HG03139 (cell line): ENCODE measurements around the gene GSPT2.
"Not testable (repeated sequence)": the region's sequence is repeated elsewhere in the genome, so short reads cannot be mapped to it uniquely, and the experiment has no call there.

Experiments used
- ATAC-seq: cut with Tn5 transposase; IDR thresholded peaks from one replicate; pipeline ENCODE4 v1.9.1; 2021; ENCODE audit not compliant: unreplicated experiment

Gene GSPT2

DNA sequence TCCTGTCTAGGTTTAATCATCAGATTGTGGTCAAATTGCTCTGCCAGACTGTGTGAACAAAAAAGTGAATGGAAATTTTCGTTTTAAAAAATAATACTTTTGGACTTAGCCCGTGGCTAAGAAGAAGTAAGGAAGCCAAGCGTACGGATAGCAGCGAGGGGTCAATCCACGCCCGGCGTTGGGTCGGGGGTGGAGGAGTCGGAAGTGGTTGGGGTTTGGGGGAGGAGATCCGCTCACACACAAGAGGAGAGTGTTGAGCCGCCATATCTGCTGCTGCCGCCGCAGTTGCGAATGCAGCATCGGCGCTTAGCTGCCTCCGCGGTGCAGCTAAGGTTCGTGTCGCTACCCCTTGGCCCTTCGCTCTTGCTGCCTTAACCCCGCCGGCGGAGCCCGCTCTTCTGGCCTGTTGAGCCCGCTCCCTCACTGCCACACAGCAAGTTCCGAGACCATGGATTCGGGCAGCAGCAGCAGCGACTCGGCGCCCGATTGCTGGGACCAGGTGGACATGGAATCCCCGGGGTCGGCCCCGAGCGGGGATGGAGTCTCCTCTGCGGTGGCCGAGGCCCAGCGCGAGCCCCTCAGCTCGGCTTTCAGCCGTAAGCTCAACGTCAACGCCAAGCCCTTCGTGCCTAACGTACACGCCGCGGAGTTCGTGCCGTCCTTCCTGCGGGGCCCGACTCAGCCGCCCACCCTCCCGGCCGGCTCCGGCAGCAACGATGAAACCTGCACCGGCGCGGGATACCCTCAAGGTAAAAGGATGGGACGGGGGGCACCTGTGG lies at the start of gene GSPT2:
Gene GSPT2 (plus strand): TSS at position 264 of the 779 bp plus-strand sequence. CDS start 185 bp downstream, at position 449.
- ATAC-seq, result peak; percentile 96

DNA sequence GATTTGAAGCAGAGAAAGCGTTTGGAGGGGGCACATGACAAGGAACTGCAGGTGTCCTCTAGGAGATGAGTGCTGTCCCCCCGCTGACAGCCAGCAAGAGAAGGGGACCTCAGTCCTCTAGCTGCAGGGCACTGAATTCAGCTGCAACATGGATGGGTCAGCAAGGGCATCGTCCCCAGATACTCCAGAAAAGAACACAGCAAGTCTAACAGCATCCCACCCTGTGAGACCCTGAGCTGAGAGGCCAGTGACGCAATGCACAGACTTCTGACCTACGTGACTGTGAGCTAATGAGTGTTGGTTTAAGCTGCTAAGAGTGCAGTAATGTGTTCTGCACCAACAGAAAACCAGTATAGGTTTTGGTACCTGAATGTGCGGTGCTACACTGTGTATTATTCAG lies 49.0 kb upstream of the GSPT2 start:
- no peak for ATAC-seq

DNA sequence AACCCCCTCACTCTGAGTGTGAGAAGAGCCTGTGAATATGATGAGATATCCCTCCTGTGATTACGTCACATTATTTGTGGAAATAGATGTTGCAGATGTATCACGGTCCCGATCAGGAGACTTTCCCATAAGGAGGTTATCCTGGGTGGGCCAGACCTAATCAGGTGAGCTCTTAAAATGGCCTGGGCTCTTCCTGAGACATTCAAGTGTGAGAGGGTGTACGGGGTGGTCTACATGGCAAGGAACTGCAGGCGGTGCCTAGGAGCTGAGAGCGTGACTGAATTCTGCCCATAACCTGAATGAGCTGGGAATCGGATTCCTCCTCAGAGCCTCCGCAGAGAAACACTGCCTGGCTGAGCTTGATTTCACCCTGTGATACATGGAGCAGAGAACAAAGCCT lies 45.8 kb upstream of the GSPT2 start:
- no peak for ATAC-seq

DNA sequence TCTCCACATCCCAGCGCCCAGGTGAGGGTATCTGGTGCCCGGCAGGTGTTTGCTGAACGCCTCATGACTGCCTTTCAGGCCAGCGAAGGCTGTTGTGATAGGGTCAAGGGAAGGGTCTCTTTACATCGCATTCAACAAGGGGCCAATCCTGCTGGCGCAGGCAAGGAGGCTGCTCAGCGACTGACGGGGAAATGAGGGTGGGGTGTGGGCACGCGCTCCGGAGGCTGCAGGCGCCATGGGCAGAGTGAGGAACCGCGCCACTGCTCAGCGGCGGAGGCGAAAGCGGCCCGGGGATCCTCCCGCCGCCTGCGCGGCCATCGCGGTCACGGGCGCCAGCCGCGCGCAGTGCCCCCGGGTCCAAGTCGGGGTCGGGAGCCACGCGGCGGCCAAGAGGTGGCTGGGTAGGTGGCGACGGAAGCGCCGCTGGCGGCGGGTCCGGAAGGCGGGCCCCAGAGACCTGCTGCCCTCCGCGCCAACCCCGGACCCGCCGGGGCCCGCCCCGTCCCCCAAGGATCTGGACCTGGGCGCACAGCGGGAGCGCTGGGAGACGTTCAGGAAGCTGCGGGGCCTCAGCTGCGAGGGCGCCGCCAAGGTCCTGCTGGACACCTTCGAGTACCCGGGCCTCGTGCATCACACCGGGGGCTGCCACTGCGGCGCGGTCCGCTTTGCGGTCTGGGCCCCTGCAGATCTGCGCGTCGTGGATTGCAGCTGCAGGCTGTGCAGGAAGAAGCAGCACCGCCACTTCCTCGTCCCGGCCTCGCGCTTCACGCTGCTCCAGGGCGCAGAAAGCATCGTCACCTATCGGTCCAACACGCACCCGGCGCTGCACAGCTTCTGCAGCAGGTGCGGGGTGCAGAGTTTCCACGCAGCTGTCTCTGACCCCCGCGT lies 32.7 kb upstream of the GSPT2 start, which contains the start of gene CENPVL1:
Gene CENPVL1 (plus strand): TSS at position 236 of the 888 bp plus-strand sequence. CDS start 0 bp downstream, at position 236.
- not testable (repeated sequence) for ATAC-seq

DNA sequence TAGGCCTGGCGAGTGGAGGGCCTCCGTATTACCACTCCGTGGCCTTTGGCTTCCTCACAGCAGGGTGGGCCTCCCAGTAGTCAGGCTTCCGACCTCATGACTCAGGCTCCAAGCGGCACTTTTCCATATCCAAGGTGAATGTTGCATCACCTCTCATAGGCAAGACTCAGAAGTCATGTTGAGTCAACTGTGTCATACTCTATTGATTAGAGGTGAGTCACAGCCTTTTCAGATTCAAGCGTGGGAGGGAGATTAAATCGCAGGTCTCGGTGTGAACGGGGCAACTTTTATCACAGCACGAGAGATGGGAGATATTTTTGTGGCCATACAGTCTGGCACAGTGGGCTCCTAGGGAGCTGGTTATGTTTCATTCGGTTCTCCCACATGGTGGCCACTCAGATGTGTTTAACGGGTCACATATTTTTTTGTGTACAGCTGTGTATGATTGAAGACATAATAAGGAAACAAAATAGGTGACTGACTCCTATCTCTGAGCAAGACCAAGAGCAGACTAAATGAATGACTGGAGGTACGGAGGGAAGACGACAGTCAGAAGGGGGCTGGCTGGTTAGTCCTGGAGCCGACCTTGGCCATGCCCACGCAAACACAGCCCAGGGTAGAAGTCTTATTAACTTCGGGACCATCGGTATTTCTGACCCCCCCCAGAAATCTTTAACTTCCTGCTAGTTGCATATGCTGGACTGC lies 30.1 kb upstream of the GSPT2 start:
- ATAC-seq, result not testable (repeated sequence)

DNA sequence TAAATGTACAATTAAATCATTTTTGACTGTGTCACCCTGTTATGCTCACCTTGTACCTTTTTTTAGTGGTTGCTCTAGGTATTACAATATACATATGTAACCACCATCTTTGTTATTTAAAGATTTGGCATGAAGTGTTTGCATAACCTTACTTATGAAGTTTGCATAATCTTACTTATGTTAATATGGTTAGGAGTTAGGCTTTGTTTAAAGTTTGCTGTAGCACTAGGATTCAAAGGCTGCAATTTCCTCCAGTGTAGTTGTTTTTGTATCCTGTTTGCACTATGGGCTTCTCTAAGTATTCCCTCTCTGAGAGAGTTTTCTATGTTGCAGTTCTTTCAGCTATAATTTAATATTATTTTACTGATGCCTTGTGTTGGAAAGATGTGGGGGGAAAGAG lies 15.0 kb upstream of the GSPT2 start:
- no peak for ATAC-seq

DNA sequence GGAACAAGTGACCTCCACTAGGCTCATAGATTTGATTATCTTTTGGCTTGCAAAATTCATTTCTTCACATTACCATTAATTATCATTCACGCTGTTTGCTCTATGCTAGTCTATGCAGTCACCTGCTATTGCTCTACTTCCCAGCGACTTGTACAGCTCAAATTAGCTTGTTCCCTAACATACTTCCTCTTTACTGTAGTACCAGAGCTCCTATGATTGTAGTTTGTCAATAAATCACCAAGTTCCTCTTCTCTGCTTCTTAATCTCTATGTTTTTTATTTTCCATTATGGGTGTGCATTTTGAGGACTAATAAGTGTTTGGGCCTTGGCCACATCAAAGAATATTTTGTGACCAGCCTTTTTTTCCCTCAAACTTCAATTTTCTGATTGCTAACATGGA lies 6.2 kb upstream of the GSPT2 start:
- ATAC-seq, result no peak

DNA sequence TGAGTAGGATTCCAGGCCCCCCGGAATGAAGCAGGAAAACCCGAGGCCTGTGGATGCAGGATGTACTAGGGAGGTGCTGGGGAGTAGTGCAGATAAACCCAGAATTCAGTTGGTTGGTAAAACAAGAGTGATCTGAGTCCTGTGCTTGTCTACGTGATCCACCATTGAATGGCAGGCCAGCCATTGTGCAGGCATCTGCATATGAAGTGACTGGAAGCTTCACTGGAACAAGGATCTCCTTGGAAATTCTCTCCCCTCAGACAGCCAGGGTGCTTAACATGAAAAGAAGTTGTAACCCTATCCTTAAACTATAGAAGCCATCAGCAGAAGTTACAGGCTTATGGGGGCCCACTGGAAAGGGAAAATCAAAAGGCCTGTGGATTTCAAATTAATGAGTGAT lies 656 bp upstream of the GSPT2 start:
- no peak for ATAC-seq

DNA sequence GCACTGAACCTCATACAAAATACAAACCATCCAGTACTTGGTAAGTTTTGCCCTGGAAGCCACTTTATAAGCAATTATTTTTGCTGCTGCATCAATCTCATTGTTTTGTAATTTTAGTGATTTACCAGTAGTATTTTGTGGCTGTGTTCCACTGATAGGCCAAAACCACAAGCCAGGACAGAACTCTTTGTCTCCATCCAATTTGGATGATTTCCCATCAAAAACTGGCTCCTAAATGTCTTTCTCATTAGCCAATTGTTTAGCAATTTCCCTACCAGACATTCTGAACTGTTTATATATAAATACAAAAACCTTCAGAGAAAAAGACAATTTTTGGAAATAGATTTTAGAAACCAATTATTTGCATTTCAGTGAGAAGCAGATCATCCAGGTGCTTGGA lies 4.4 kb downstream of the GSPT2 start:
- no peak for ATAC-seq

DNA sequence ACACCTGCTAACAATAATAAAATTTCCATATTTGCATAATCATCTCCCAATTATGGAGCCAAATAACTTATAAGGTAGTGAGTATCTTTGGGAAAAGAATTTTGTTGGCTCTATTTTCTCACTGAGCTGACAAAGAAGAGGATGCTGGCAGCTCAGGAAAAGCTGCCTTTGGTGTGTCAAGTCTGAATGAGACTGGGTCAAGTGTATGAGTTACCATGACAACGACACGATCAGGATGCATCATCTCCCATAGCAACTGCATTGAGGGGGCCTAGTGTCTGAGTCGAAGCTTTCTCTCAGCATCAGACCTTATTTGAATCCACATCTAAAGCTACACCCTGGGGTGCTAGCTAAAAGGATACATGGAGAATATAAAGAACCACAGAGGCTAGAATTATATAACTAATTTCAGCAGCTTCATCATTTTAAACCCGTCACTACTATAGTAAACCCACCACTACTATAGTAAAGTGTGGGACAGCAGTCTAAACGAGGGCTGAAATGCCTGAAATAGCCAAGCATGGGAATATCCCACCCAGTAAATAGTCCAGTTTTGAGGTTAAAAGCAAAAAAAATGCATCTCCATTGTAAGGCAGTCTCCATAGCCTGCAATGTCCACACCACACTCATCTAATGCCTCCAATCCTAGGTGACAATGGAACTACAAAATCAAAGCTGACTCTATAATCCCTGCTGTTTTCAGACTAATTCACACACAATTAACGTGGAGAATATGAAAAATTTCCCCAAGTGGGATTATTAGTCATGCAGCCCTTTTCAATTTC lies 16.0 kb downstream of the GSPT2 start:
- ATAC-seq, result no peak

DNA sequence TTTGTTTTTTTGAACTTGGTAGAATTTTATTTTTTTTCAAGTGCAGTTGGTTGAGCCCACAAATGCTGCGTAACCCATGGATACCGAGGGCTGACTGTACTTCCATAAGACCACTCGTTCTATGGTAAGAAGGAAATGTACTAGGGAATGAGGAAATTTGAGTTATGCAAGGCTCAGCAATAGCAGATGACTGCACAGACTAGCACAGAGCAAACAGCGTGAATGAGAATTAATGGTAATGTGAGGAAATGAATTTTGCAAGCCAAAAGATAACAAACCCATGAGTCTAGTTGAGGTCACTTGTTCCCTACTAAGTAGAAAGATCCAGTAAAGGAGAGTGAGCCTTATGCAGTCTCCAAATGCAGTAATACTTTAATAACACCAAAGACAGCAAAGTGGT lies 17.4 kb downstream of the GSPT2 start:
- no peak for ATAC-seq

DNA sequence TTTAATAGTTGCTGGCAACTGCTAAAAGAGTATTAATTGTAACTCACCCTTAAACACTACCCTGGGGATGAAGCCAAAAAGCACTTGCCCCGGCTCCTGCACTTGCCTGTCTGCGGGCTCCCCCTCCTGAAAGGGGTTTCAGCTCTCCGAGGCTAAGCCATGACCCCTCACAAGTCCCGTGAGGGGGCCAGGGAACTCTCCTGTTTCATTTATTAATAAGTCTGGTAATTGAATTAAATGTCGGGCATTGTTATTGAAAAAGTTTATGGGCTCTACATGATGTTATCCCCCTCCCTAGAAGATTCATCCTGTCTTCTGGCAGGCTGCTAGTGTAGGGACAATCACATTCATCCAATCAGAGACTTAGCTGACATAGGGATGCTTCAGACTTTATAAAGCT lies 23.3 kb downstream of the GSPT2 start:
- ATAC-seq, result no peak

DNA sequence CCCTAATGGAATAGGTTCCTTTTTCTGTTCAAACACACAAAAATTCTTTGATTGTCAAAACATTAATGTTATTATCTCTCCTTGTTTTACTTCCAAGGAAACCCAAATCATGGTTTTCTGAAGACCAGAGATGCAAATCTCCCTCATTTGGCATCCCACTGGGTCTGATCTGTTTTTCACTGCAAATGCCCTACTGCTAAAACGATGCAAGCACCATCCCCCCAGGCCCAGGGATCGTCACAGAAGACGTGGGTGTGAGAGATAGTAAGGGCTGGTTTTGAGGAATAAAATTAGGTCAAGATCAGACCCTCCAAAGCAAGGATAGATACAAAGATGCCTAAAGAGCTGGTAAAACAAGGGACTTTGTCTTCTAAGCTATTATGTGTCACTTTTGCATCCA lies 33.6 kb downstream of the GSPT2 start:
- ATAC-seq, result no peak

DNA sequence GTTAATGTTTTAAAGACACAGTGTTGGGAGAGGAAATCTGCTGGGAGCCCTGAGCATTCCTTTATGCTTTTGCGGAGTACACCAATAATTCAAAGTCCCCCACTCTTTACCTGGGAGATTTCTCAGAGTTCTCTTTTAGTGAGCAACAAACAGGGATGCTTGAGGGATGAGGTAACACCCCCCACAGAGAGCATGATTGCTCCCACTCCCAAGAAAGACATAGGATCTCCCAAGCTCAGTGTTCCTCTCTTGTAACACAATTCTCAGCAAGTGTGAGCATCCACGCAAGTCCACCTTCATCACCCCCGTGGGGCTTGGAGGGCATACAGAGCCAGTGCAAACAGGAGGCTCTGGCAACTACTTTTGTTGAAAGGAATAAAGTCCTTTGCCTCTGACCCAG lies 36.1 kb downstream of the GSPT2 start:
- no peak for ATAC-seq

DNA sequence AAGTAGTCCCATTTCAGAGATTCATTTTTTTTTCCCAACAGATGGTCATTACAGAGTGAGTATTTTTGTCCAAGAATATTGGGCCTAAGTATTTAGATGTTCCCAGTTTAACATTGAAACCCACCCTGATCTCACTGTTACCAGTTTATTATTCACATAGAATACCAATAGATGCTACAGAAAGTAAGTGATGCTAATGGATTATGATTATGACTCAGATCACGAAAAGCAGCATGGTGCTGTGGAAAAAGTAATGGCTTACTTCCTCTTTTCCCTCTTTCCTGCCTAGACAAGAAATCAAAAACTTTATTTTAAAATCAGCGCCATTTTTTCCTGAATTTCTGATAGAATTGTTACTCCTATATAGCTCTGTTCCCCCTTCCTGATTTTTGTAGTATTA lies 51.9 kb downstream of the GSPT2 start:
- ATAC-seq, result no peak
